A549 (cell line): ENCODE measurements around the gene MAML2. TPM values are rescaled to one million over a fixed set of nuclear protein-coding genes. Genes with fewer than 3 reads are reported as not detected.

Source experiments
- ATAC-seq, 2 experiments: fragments of 200-7000 bp in 1 of 2; fragments of >200 bp in 1 of 2; cut with Nextera tagmentation in 1 of 2; cut with Tn5 transposase in 1 of 2; 3 replicates each; pipeline versions ENCODE4 v1.8.0 to v1.9.1; 2018 to 2020; ENCODE audit warnings: mild to moderate bottlenecking in 1 of 2, moderate library complexity in 1 of 2
- CTCF ChIA-PET: fragments of 300-600 bp; sonication (Branson Sonifier 250); formaldehyde crosslinking; extraction: SDS; loops from one replicate; lab custom pipeline; 2021; ENCODE audit warnings: antibody characterized with exemption, inconsistent platforms; lab: Yijun Ruan, JAX
- POLR2A ChIA-PET: fragments of 350-600 bp; formaldehyde crosslinking; extraction: SDS; loops from one replicate; lab custom pipeline; 2021; ENCODE audit warnings: antibody characterized with exemption, inconsistent platforms; lab: Yijun Ruan, JAX
- DNase-seq, 2 experiments: peaks; one replicate each; pipeline versions ENCODE4 v3.0.0 to v3.0.0-alpha.2; 2011 to 2016; ENCODE audit warnings: low read depth in 1 of 2, low spot score in 1 of 2
- FAIRE-seq: peaks from 2 replicates; lab custom pipeline; 2011; peaks lifted over from hg19 to GRCh38; lab: Jason Lieb, UNC
- H3K27ac ChIP-seq, 2 experiments: fragments of >200 bp; sonication (Bioruptor Twin); formaldehyde crosslinking; 3 replicates each; pipeline ENCODE4 v1.5.1; 2016 to 2017
- H3K4me1 ChIP-seq: fragments of >200 bp; sonication (Bioruptor Twin); formaldehyde crosslinking; 3 replicates; pipeline ENCODE4 v1.6.1; 2016
- H3K4me2 ChIP-seq: fragments of >200 bp; sonication (Bioruptor Twin); formaldehyde crosslinking; 3 replicates; pipeline ENCODE4 v1.6.1; 2016
- H3K4me3 ChIP-seq: fragments of >200 bp; sonication (Bioruptor Twin); formaldehyde crosslinking; 3 replicates; pipeline ENCODE4 v1.5.1; 2016
- H3K9me3 ChIP-seq: fragments of >200 bp; sonication (Bioruptor Twin); formaldehyde crosslinking; 3 replicates; pipeline ENCODE4 v1.6.1; 2016
- CBX8 ChIP-seq: fragments of 200-600 bp; sonication (generic); IDR thresholded peaks from 2 replicates; pipeline ENCODE4 v1.6.1; 2016
- CHD4 ChIP-seq: fragments of 200-600 bp; sonication (generic); IDR thresholded peaks from 2 replicates; pipeline ENCODE4 v1.6.1; 2016; ENCODE audit warnings: antibody characterized with exemption, mild to moderate bottlenecking, borderline replicate concordance
- EP300 ChIP-seq, 2 experiments: fragments of >200 bp; sonication (Bioruptor Twin); formaldehyde crosslinking; IDR thresholded peaks; 2 replicates in 1 of 2; 3 replicates in 1 of 2; pipeline ENCODE4 v1.6.1; 2016 to 2017
- ESRRA ChIP-seq: fragments of 150-350 bp; IDR thresholded peaks from 2 replicates; pipeline ENCODE4 v1.6.1; 2014; ENCODE audit warnings: mild to moderate bottlenecking, low read length, borderline replicate concordance
- FOSB ChIP-seq: fragments of 250-450 bp; sonication (Bioruptor Pico); IDR thresholded peaks from 2 replicates; pipeline ENCODE4 v1.5.0; 2020; ENCODE audit warnings: mild to moderate bottlenecking, moderate library complexity
- FOSL2 ChIP-seq, 2 experiments: fragments of 450-650 bp in 1 of 2; fragments of >200 bp in 1 of 2; sonication (Bioruptor Twin) in 1 of 2; formaldehyde crosslinking; IDR thresholded peaks; 2 replicates each; pipeline versions ENCODE4 v1.5.0 to v1.6.1; 2016 to 2020; ENCODE audit warnings: mild to moderate bottlenecking in 1 of 2, moderate library complexity in 1 of 2
- HDAC2 ChIP-seq: fragments of 200-600 bp; sonication (generic); IDR thresholded peaks from 2 replicates; pipeline ENCODE4 v1.6.1; 2016
- HEYL ChIP-seq: fragments of 250-450 bp; sonication (Bioruptor Pico); IDR thresholded peaks from 2 replicates; pipeline ENCODE4 v1.8.0; 2021; ENCODE audit warnings: mild to moderate bottlenecking, moderate library complexity
- JUN ChIP-seq, 2 experiments: fragments of >200 bp; sonication (Bioruptor Twin); formaldehyde crosslinking; IDR thresholded peaks; 2 replicates in 1 of 2; 3 replicates in 1 of 2; pipeline ENCODE4 v1.6.1; 2016 to 2017
- JUNB ChIP-seq: fragments of >200 bp; sonication (Bioruptor Twin); formaldehyde crosslinking; IDR thresholded peaks from 2 replicates; pipeline ENCODE4 v1.6.1; 2016
- NFE2L2 ChIP-seq: fragments of 150-350 bp; conservative IDR thresholded peaks from 2 replicates; pipeline ENCODE4 v1.6.1; 2014; ENCODE audit warnings: low read length
- NR3C1 ChIP-seq: fragments of >200 bp; sonication (Bioruptor Twin); formaldehyde crosslinking; IDR thresholded peaks from 3 replicates; pipeline ENCODE4 v1.6.1; 2017
- RAD21 ChIP-seq, 2 experiments: fragments of >200 bp in 1 of 2; sonication (Bioruptor Twin) in 1 of 2; formaldehyde crosslinking in 1 of 2; IDR thresholded peaks in 1 of 2; conservative IDR thresholded peaks in 1 of 2; 2 replicates in 1 of 2; 3 replicates in 1 of 2; pipeline ENCODE4 v1.6.1; 2012 to 2018; ENCODE audit warnings: inconsistent platforms in 1 of 2
- RCOR1 ChIP-seq: fragments of 150-350 bp; IDR thresholded peaks from 2 replicates; pipeline ENCODE4 v1.6.1; 2014; ENCODE audit warnings: antibody characterized with exemption, low read length, low read depth
- RFX5 ChIP-seq: fragments of 450-650 bp; IDR thresholded peaks from 2 replicates; pipeline ENCODE4 v1.7.1; 2014; ENCODE audit warnings: antibody characterized with exemption, mild to moderate bottlenecking, moderate library complexity
- RNF2 ChIP-seq: fragments of 200-600 bp; sonication (generic); IDR thresholded peaks from 2 replicates; pipeline ENCODE4 v1.6.1; 2016; ENCODE audit warnings: low read depth, mild to moderate bottlenecking, antibody characterized with exemption, moderate library complexity, borderline replicate concordance
- TP53 ChIP-seq: fragments of 250-450 bp; sonication (Bioruptor Pico); IDR thresholded peaks from 2 replicates; pipeline ENCODE4 v1.5.0; 2021; ENCODE audit warnings: mild to moderate bottlenecking, moderate library complexity
- ZFP36 ChIP-seq: fragments of 450-650 bp; IDR thresholded peaks from 2 replicates; pipeline ENCODE4 v1.6.1; 2014; ENCODE audit warnings: borderline replicate concordance; ENCODE audit not compliant: partially characterized antibody
- ZNF302 ChIP-seq: fragments of 250-450 bp; sonication (Bioruptor Pico); IDR thresholded peaks from 2 replicates; pipeline ENCODE4 v1.9.0; 2021; ENCODE audit warnings: inconsistent platforms, mild to moderate bottlenecking, moderate library complexity
- ZSCAN20 ChIP-seq: fragments of 250-450 bp; sonication (Bioruptor Pico); IDR thresholded peaks from 2 replicates; pipeline ENCODE4 v1.8.0; 2022; ENCODE audit warnings: mild to moderate bottlenecking, moderate library complexity
- WGBS: methylation state at CpG from one replicate; pipeline ENCODE4 v1.1.6; 2017; ENCODE audit errors: missing lambda C conversion rate; 5-methylcytosine and 5-hydroxymethylcytosine counted together
- polyA plus RNA-seq, 4 experiments: library from polyadenylated mRNA; depleted of rRNA in 3 of 4; stranded (reverse); fragments of >200 nt; fragmentation: RNase III in 1 of 4; extraction: RNeasy Plus Mini Kit Qiagen cat#74134 plus additional on column Dnase treatment in 1 of 4; gene quantifications; 2 replicates in 3 of 4; 3 replicates in 1 of 4; pipeline ENCODE4 v1.2.3, GENCODE V29; 2011 to 2017
- TF ChIP-seq, protein P1 (sequence below): fragments of 150-350 bp; IDR thresholded peaks from 2 replicates; pipeline ENCODE4 v1.6.1; 2014; ENCODE audit warnings: low read depth, mild to moderate bottlenecking, low read length
- TF ChIP-seq, protein P2 (sequence below): fragments of >200 bp; sonication (Bioruptor Twin); formaldehyde crosslinking; IDR thresholded peaks from 3 replicates; pipeline ENCODE4 v1.6.1; 2016
- TF ChIP-seq, protein P3 (sequence below): fragments of 250-450 bp; sonication (Bioruptor Pico); IDR thresholded peaks from 2 replicates; pipeline ENCODE4 v1.5.0; 2021; ENCODE audit warnings: mild to moderate bottlenecking, moderate library complexity, borderline replicate concordance
- TF ChIP-seq, protein P4 (sequence below): fragments of 250-450 bp; sonication (Bioruptor Pico); IDR thresholded peaks from 2 replicates; pipeline ENCODE4 v1.5.0; 2020; ENCODE audit warnings: low read depth, mild to moderate bottlenecking, moderate library complexity

The MAML2 gene
- polyA plus RNA-seq, 2 of the 4 experiments (the other 2 are of a cell fraction): 1.5 to 2.5 TPM

DNA sequence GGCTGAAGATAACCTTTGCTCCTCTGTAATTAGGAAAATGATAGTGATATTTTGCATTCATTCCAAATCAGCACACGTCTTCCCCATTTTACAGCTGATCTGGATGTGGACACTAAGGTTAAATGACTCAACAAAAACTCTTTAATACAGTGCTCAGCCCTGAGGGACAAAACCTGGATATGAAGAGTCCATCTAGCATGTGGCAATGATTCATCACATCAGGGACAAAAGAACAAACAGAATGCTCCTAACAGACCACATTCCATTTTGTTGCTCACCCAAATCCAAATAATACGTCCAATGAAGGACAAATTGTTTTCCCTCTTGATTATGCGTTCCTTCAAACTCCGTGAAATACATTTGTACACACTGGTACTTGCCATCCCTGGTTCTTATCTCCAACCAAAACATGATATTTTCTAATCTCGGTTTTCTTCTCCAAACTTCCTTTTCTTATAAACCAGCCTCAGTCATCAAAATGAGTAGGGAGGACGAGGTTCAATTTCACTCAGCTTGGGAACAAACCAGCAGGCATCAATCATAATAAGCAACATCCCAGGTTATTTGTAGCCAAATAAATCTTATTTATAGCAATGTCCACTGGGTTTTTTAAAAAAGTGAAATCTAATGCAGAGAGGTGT is 365.3 kb downstream of the MAML2 start (continued):
- TF ChIP-seq, protein P1, sequence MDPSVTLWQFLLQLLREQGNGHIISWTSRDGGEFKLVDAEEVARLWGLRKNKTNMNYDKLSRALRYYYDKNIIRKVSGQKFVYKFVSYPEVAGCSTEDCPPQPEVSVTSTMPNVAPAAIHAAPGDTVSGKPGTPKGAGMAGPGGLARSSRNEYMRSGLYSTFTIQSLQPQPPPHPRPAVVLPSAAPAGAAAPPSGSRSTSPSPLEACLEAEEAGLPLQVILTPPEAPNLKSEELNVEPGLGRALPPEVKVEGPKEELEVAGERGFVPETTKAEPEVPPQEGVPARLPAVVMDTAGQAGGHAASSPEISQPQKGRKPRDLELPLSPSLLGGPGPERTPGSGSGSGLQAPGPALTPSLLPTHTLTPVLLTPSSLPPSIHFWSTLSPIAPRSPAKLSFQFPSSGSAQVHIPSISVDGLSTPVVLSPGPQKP: no peak
- TF ChIP-seq FOSL2 (IDR thresholded peaks at IDR 0.05): peak; percentile 66
- TF ChIP-seq FOSL2 (CRISPR knock-in tag; IDR thresholded peaks at IDR 0.05): peak; percentile 92
- peak in 1 of 2 experiments; percentile 57; a peak in 1 of 5 replicates for TF ChIP-seq JUN (IDR thresholded peaks at IDR 0.05)
- TF ChIP-seq, protein P2, sequence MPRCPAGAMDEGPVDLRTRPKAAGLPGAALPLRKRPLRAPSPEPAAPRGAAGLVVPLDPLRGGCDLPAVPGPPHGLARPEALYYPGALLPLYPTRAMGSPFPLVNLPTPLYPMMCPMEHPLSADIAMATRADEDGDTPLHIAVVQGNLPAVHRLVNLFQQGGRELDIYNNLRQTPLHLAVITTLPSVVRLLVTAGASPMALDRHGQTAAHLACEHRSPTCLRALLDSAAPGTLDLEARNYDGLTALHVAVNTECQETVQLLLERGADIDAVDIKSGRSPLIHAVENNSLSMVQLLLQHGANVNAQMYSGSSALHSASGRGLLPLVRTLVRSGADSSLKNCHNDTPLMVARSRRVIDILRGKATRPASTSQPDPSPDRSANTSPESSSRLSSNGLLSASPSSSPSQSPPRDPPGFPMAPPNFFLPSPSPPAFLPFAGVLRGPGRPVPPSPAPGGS: 0 out of 3 replicates have a peak, but pooled peaks have one; percentile 48
- TF ChIP-seq JUNB: peak; percentile 82
- TF ChIP-seq EP300 (IDR thresholded peaks at IDR 0.05): peak; percentile 38 to 50; a peak in 2 of 5 replicates
- TF ChIP-seq ESRRA: peak; percentile 52; the same call in 1 of the 2 replicates
- no peak for TF ChIP-seq NR3C1
- no peak for TF ChIP-seq HDAC2
- TF ChIP-seq RAD21 (conservative IDR thresholded peaks at IDR 0.05 in 1 of 2, IDR thresholded peaks at IDR 0.05 in 1 of 2): peak; percentile 14 to 35; a peak in 2 of 5 replicates
- TF ChIP-seq CHD4: no peak
- TF ChIP-seq, all 56 proteins: peak for 12

DNA sequence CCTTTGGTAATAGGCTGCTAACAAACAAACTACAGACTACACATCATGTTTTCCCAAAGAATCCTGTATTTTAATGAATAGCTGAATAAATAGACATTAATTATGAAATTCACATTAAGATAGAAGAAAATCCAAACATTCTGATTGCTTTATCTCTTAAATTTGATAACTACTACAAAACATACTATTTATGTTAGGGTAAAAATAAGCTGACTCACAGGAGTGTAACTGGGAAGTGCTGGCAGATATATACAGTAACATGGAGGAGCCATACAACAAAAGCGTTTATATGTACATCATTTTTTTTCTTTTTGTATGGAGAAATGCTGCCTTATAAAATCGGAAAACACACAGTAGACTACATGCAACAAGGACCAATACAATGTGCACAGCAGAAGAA is 366.4 kb downstream of the MAML2 start:
- DNase-seq (no peak), ATAC-seq (no peak), FAIRE-seq (no peak)
- Histone ChIP-seq H3K4me2 (peak overlapping the region; percentile 53), H3K9me3 (no peaks in the 10 kb centered on the region), H3K4me3 (no peak overlapping the region), H3K27ac (peak overlapping the region; percentile 83 to 89), H3K4me1 (peaks cover 34% of the 10 kb centered on the region)
- ChIA-PET CTCF (interaction anchor here (2.0 kb wide), 1 partner anchor 140 kb away, joined by 6 read pairs; no protein-coding TSS in a partner anchor), POLR2A (no interaction called here)
- no peak for TF ChIP-seq NFE2L2
- WGBS: 60% methylated on average over 2 of the region's 2 CpGs

DNA sequence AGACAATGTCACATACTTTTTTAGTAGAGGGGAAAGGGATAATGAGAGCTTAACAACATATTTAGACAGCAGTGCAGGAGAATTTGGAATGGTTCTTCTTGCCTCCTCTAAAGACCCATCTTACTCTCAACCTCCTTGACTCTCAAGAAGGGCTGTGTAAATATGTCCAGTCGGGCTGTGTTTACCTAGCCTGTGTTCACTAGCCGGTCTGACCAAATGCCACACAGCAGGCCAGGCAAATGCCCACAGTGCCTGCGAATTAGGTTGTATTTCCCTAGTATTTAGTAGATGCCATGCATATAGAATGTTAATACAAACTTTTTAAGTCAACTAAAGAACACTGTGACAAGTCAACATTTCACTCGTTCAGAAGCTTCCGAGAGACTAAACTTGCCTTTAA is 367.7 kb downstream of the MAML2 start:
- no peak for FAIRE-seq
- 64% methylated on average over 5 of the region's 5 CpGs for WGBS
- ATAC-seq: no peak
- no peak for DNase-seq
- ChIA-PET POLR2A (no interaction called here), CTCF (interaction anchor here (2.0 kb wide), 1 partner anchor 139 kb away, joined by 6 read pairs; no protein-coding TSS in a partner anchor)
- H3K4me3 ChIP-seq: no peak overlapping the region
- peaks cover 34% of the 10 kb centered on the region for H3K4me1 ChIP-seq
- H3K4me2 ChIP-seq: no peak overlapping the region
- no peaks in the 10 kb centered on the region for H3K9me3 ChIP-seq
- peak overlapping the region; percentile 62 to 89; a peak in 2 of 6 replicates for H3K27ac ChIP-seq
- TF ChIP-seq, protein P3, sequence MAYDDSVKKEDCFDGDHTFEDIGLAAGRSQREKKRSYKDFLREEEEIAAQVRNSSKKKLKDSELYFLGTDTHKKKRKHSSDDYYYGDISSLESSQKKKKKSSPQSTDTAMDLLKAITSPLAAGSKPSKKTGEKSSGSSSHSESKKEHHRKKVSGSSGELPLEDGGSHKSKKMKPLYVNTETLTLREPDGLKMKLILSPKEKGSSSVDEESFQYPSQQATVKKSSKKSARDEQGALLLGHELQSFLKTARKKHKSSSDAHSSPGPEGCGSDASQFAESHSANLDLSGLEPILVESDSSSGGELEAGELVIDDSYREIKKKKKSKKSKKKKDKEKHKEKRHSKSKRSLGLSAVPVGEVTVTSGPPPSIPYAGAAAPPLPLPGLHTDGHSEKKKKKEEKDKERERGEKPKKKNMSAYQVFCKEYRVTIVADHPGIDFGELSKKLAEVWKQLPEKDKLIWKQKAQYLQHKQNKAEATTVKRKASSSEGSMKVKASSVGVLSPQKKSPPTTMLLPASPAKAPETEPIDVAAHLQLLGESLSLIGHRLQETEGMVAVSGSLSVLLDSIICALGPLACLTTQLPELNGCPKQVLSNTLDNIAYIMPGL (CRISPR knock-in tag): no peak
- TF ChIP-seq, protein P4, sequence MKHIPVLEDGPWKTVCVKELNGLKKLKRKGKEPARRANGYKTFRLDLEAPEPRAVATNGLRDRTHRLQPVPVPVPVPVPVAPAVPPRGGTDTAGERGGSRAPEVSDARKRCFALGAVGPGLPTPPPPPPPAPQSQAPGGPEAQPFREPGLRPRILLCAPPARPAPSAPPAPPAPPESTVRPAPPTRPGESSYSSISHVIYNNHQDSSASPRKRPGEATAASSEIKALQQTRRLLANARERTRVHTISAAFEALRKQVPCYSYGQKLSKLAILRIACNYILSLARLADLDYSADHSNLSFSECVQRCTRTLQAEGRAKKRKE: no peak
- no peak for TF ChIP-seq NR3C1
- no peak for TF ChIP-seq TP53 (CRISPR knock-in tag)
- TF ChIP-seq FOSB (CRISPR knock-in tag): no peak
- TF ChIP-seq CBX8: no peak
- TF ChIP-seq, protein P1: no peak
- TF ChIP-seq RNF2: no peak
- TF ChIP-seq HEYL: no peak
- no peak for TF ChIP-seq HDAC2
- TF ChIP-seq RCOR1: no peak
- no peak for TF ChIP-seq ZSCAN20 (CRISPR knock-in tag)
- no peak for TF ChIP-seq ZNF302 (CRISPR knock-in tag)
- no peak for TF ChIP-seq RFX5
- TF ChIP-seq ZFP36: no peak
